CD14-positive monocyte (primary cell): ENCODE data around the gene TEX29. TPM values are rescaled to one million over a fixed set of nuclear protein-coding genes. Genes with fewer than 3 reads are reported as not detected.

ENCODE experiments used
- DNase-seq, 3 donors: peaks; one replicate each; pipeline ENCODE4 v3.0.0-alpha.2; 2011 to 2022
- H2AFZ ChIP-seq: 2 replicates; pipeline ENCODE4 v1.6.0; 2012; ENCODE audit warnings: mild to moderate bottlenecking, low read depth, low read length, inconsistent platforms; ENCODE audit not compliant: insufficient read depth, poor library complexity, severe bottlenecking
- H3K27ac ChIP-seq, 2 donors: 1 replicate in 1 of 2; 2 replicates in 1 of 2; pipeline ENCODE4 v1.5.1; 2012 to 2013; ENCODE audit warnings: low read length in 2 of 2, control low read depth in 1 of 2, inconsistent platforms in 1 of 2, low read depth in 1 of 2, mild to moderate bottlenecking in 1 of 2
- H3K27me3 ChIP-seq, 2 donors: one replicate each; pipeline versions ENCODE4 v1.6.0 to v1.6.1; 2011 to 2013; ENCODE audit warnings: low read length in 2 of 2; ENCODE audit not compliant: control insufficient read depth in 2 of 2, insufficient read depth in 2 of 2
- H3K36me3 ChIP-seq, 2 donors: replicated peaks in 1 of 2; 1 replicate in 1 of 2; 2 replicates in 1 of 2; pipeline versions ENCODE4 v1.5.1 to v1.6.1; 2012 to 2013; ENCODE audit warnings: low read length in 2 of 2, control low read depth in 1 of 2, inconsistent platforms in 1 of 2, mild to moderate bottlenecking in 1 of 2; ENCODE audit not compliant: insufficient read depth in 2 of 2, control insufficient read depth in 1 of 2
- H3K4me1 ChIP-seq, 2 donors: 1 replicate in 1 of 2; 2 replicates in 1 of 2; pipeline versions ENCODE4 v1.5.1 to v1.6.1; 2012 to 2013; ENCODE audit warnings: low read length in 2 of 2, control low read depth in 1 of 2, inconsistent platforms in 1 of 2, mild to moderate bottlenecking in 1 of 2, moderate library complexity in 1 of 2; ENCODE audit not compliant: insufficient read depth in 2 of 2, control insufficient read depth in 1 of 2
- H3K4me2 ChIP-seq: replicated peaks from 2 replicates; pipeline ENCODE3; 2012; ENCODE audit warnings: low read length, moderate library complexity, mild to moderate bottlenecking; ENCODE audit not compliant: poor library complexity, severe bottlenecking; ENCODE audit errors: extremely low read depth
- H3K4me3 ChIP-seq, 3 experiments: fragments of 200-600 bp in 1 of 3; sonication (generic) in 1 of 3; replicated peaks in 1 of 3; 1 replicate in 2 of 3; 2 replicates in 1 of 3; pipeline ENCODE4 v1.5.1; 2011 to 2013; ENCODE audit warnings: low read length in 3 of 3, mild to moderate bottlenecking in 3 of 3, control low read depth in 2 of 3, low read depth in 2 of 3, inconsistent platforms in 1 of 3, moderate library complexity in 1 of 3
- H3K79me2 ChIP-seq: 2 replicates; pipeline ENCODE4 v1.6.0; 2012; ENCODE audit warnings: mild to moderate bottlenecking, control low read depth, inconsistent platforms, low read length, moderate library complexity; ENCODE audit not compliant: insufficient read depth
- H3K9ac ChIP-seq: 2 replicates; pipeline ENCODE4 v1.6.0; 2017; ENCODE audit warnings: low read length, mild to moderate bottlenecking; ENCODE audit not compliant: insufficient read depth, poor library complexity, severe bottlenecking
- H3K9me3 ChIP-seq, 2 donors: replicated peaks in 1 of 2; 1 replicate in 1 of 2; 2 replicates in 1 of 2; pipeline versions ENCODE4 v1.5.1 to v1.6.1; 2012 to 2013; ENCODE audit warnings: low read length in 2 of 2, control low read depth in 1 of 2; ENCODE audit not compliant: control insufficient read depth in 1 of 2, insufficient read depth in 1 of 2
- H4K20me1 ChIP-seq: 2 replicates; pipeline ENCODE4 v1.6.0; 2012; ENCODE audit warnings: mild to moderate bottlenecking, low read length, control low read depth, moderate library complexity; ENCODE audit not compliant: insufficient read depth
- H3K27ac Mint-ChIP-seq, 7 donors: one replicate each; pipeline ENCODE4 v1.8.0; 2020; ENCODE audit warnings: mild to moderate bottlenecking in 7 of 7, mixed read lengths in 7 of 7, moderate library complexity in 6 of 7, inconsistent platforms in 2 of 7
- H3K27me3 Mint-ChIP-seq, 3 donors: one replicate each; pipeline ENCODE4 v1.8.0; 2021 to 2022; ENCODE audit warnings: low read depth in 3 of 3, mild to moderate bottlenecking in 3 of 3, mixed read lengths in 3 of 3, moderate library complexity in 3 of 3, inconsistent platforms in 1 of 3
- H3K36me3 Mint-ChIP-seq, 2 donors: one replicate each; pipeline ENCODE4 v1.8.0; 2020; ENCODE audit warnings: mixed read lengths in 2 of 2, inconsistent platforms in 1 of 2, mild to moderate bottlenecking in 1 of 2
- H3K4me1 Mint-ChIP-seq: one replicate; pipeline ENCODE4 v1.8.0; 2020; ENCODE audit warnings: mild to moderate bottlenecking, mixed read lengths
- H3K4me3 Mint-ChIP-seq, 2 donors: one replicate each; pipeline ENCODE4 v1.8.0; 2020; ENCODE audit warnings: mild to moderate bottlenecking in 2 of 2, mixed read lengths in 2 of 2, moderate library complexity in 1 of 2
- H3K9me3 Mint-ChIP-seq, 7 donors: one replicate each; pipeline ENCODE4 v1.8.0; 2020 to 2022; ENCODE audit warnings: mixed read lengths in 7 of 7, mild to moderate bottlenecking in 6 of 7, moderate library complexity in 6 of 7, inconsistent platforms in 2 of 7
- CTCF ChIP-seq: fragments of 200-600 bp; IDR thresholded peaks from one replicate; pipeline ENCODE4 v1.8.0; 2022; ENCODE audit warnings: antibody characterized with exemption, mild to moderate bottlenecking
- WGBS: methylation state at CpG from one replicate; pipeline ENCODE4 v1.1.5; 2013; ENCODE audit warnings: missing lambda C conversion rate; ENCODE audit not compliant: insufficient coverage; 5-methylcytosine and 5-hydroxymethylcytosine counted together
- intact Hi-C, 2 donors: fragments of 100-400 bp; cut with micrococcal nuclease; formaldehyde crosslinking; loops; one replicate each; pipeline versions ENCODE4 v1.15.0 to v1.15.1; 2023
- polyA plus RNA-seq, 3 donors: library from polyadenylated mRNA; depleted of rRNA in 1 of 3; unstranded in 2 of 3; stranded (reverse) in 1 of 3; fragments of 300-500 nt in 2 of 3; fragments of >200 nt in 1 of 3; fragmentation: Illumina TruSeq in 2 of 3; gene quantifications; 1 replicate in 2 of 3; 2 replicates in 1 of 3; pipeline ENCODE4 v1.2.3, GENCODE V29; 2012 to 2021

Gene TEX29
- polyA plus RNA-seq, 3 donors = 0.27 to 0.29 TPM; not detected in 1

GRCh38 chr13:111387026-111387871 is 66.8 kb downstream of the TEX29 start:
- Mint-ChIP-seq H3K4me3 (peak overlapping the region in 1 of 2 donors; percentile 12), H3K27ac (no peak overlapping the region)
- H3K9me3 ChIP-seq = no peaks in the 10 kb centered on the region

More at GRCh38 chr13:111387026-111387871, 66.8 kb downstream of the TEX29 start:
- Histone ChIP-seq H4K20me1 (no peaks in the 10 kb centered on the region), H3K4me3 (no peak overlapping the region), H3K27ac (no peak overlapping the region), H3K4me1 (no peaks in the 10 kb centered on the region), H3K79me2 (no peaks in the 10 kb centered on the region), H3K27me3 (no peaks in the 10 kb centered on the region), H3K4me2 (no peak overlapping the region), H2AFZ (no peak overlapping the region), H3K36me3 (no peaks in the 10 kb centered on the region), H3K9ac (no peak overlapping the region)
- TF ChIP-seq CTCF = no peak
- WGBS = 96% methylated on average over 15 of the region's 24 CpGs
- no peaks in the 10 kb centered on the region for H3K36me3 Mint-ChIP-seq
- intact Hi-C loops = no loop called here
- H3K4me1 Mint-ChIP-seq = no peaks in the 10 kb centered on the region
- H3K27me3 Mint-ChIP-seq = peaks cover 2 to 14% (median 4%) of the 10 kb centered on the region in 3 donors
- H3K9me3 Mint-ChIP-seq = peaks cover 0 to 2% (median 0%) of the 10 kb centered on the region in 7 donors
- DNase-seq = no peak
